SH-SY5Y (cell line): ENCODE measurements around the gene MIF.

Experiments used
- GATA2 ChIP-seq: IDR thresholded peaks from 2 replicates; pipeline ENCODE4 v1.6.1; 2011; ENCODE audit warnings: mild to moderate bottlenecking, low read depth, low read length
- GATA3 ChIP-seq: IDR thresholded peaks from 2 replicates; pipeline ENCODE4 v1.6.1; 2011; ENCODE audit warnings: low read depth, mild to moderate bottlenecking, low read length, moderate library complexity

Gene MIF

GRCh38 chr22:23894710-23895598 is 771 bp downstream of the MIF start:
- TF ChIP-seq GATA2: no peak
- no peak for TF ChIP-seq GATA3

- no peak for TF ChIP-seq GATA3
These were observed 1.5 kb downstream of the MIF start for GRCh38 chr22:23895599-23896144.

DNA sequence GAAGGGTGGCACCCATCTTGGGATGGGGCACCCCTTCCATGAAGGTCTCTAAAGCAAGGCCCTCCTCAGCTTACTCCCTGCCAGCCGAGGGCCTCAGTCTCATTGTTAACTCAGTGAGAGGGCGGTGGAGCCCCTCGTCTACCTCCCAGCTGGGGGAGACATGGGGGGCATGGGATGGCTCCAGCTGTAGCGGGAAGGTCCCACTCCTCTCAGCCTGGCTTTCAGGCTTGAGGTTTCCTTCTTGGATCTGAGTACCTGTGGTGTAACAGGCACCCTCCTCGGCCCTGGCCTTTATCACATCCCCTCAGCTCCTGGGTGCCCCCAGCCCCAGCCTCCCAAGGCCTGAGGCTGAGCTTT is 2.0 kb downstream of the MIF start:
- no peak for TF ChIP-seq GATA2
- no peak for TF ChIP-seq GATA3

DNA sequence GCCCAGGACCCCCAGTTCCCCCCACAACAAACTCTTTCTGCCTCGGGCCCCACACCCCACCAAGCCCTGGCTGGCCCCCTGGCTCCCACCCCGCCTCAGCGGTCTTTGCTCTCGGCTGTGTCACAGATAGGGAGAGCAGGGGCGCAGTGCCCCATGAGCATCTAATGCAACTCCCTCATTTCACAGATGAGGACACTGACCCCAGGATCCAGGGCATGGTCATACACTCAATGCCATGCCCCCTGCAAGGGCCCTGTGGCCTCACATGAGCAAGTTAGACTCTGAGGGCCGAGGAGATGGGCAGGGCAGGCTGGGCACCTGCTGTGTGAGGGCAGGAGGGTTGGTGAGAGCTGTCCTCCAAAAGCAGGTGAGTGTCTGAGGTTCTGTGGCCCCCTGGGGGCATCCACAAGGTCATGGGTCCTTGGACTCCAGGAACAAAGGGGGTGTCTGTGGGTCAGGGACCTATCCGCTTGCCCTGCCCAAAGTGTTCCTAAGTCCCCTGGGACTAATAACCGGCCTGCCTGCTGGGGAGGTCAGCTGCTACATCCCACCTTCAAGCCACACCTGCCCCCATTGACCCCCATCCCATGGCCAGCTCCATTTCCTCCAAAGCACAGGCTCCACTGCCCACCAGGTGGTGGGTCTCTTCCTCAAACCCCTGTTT is 2.5 kb downstream of the MIF start:
- no peak for TF ChIP-seq GATA2
- no peak for TF ChIP-seq GATA3

DNA sequence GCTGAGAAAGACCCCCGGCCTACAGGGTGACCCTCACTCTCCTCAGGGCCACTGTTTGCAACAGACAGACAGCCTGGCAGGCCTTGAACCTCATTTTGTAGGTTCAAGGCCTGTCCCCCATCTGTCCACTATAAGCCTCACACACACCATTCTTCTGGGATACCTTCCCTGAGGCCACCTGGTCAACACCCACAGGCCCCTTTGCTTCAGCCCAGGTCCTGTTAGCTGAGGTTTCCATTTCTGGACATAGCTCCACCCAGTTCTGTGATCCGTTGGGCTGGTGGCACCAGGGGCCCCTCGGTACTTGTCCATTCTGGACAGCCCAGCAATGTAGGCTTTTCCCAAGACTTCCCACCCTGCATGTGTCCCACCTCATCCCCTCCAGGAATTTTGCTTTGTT is 3.1 kb downstream of the MIF start:
- no peak for TF ChIP-seq GATA2
- no peak for TF ChIP-seq GATA3

GRCh38 chr22:23898006-23898974 is 4.1 kb downstream of the MIF start:
- no peak for TF ChIP-seq GATA2
- no peak for TF ChIP-seq GATA3

- TF ChIP-seq GATA2 (no peak), GATA3 (no peak)
These were observed 5.0 kb downstream of the MIF start for GRCh38 chr22:23899042-23899745.

DNA sequence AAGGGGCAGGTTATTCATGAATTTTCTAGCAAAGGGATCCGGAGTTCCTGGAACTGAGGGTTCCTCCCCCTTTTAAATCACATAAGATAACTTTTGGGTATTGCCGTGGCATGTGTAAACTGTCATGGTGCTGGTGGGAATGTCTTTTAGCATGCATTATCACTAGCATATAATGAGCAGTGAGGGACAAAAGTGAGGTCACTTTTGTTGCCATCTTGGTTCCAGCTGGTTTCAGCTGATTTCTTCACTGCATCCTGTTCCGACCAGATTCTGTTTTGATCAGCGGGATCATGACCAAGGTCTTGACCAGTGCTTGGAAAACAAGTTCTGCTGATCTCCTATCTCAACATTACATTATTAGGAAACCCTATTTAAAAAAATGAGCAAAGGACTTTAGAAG is 7.4 kb downstream of the MIF start:
- TF ChIP-seq GATA3 (no peak), GATA2 (no peak)

GRCh38 chr22:23903328-23903971 is 9.3 kb downstream of the MIF start:
- TF ChIP-seq GATA2: no peak
- TF ChIP-seq GATA3: no peak

- no peak for TF ChIP-seq GATA3
- TF ChIP-seq GATA2: no peak
These were observed 10.5 kb downstream of the MIF start for GRCh38 chr22:23904573-23905254.

GRCh38 chr22:23906641-23907040 is 12.5 kb downstream of the MIF start:
- TF ChIP-seq GATA3 (no peak), GATA2 (no peak)

DNA sequence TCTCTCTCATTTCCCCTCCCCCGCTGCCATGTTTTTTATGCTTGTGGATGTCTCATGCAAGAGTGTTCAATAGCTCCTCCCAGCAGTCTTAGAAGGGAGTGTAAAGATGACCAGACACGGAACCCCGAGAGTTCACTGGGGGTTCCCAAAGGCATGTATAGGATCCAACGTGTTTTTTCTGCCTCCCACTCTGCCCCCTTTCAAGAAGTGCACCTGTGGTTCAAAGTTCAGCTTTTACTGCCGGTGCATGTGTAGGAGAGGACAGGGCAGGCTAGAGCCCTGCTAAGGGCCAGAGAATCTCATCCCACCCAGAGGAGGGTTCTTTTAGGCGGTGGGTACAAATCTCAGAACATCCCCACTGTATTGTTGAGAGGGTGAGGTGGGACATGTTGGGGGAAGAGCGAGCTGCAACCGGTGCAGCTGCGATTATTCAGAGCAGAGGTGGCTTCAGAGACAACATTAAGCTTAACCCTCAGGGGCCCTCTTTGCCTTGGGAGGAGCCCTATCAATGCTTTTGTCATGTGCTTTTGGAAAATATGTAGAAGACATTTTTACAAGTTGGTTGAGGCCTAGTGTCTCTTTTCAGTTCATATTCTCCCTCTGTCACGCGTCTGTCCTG is 14.5 kb downstream of the MIF start:
- TF ChIP-seq GATA3: no peak
- no peak for TF ChIP-seq GATA2
